ENCODE results near the gene GNS.
"Not testable (repeated sequence)": the region's sequence is repeated elsewhere in the genome, so short reads cannot be mapped to it uniquely, and the experiment has no call there.

GNS gene

DNA sequence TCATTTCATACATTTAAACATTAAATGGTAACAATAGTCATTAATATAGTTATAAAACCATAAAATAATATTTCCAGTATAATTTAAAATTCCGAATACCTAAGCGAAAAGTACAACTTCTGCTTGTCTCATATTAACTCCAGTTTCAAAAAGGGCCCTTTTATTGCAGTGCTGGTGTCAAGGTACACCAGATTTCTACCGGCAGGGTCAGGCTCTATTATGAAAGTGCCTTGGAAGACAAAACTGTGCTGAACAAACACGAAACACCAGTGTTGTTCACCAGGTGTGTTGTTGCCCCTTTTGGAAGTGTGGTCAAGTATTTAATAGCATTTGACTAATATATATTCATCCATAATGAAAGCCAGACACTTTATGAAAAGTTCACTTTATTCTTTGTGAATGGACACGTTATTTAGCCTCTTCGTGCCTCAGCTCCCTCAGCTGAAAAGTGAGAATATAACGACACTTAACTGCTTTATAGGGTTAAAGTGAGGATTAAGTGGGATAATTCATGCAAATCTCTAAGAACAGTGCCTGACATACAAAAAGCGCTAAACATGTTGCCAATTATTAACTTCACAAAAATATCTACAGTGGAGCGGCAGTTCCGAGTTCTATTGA lies 20.3 kb upstream of the GNS start:
- DNase-seq (ENCODE audit: low read depth): no peak

DNA sequence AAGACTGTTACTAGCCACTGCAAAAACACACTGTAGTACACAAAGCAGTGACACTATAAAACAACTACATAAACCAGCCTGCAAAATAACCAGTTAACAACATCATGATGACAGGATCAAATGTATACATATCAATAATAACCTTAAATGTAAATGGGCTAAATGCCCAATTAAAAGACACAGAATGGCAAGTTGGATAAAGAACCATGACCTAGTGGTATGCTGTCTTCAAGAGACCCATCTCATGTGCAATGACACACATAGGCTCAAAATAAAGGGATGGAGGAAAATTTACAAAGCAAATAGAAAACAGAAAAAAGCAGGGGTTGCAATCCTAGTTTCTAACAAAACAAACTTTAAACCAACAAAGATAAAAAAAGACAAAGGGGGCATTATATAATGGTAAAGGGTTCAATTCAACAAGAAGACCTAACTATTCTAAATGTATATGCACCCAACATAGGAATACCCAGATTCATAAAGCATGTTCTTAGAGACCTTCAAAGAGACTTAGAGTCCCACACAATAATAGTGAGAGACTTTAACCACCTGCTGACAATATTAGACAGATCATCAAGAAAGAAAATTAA lies 16.0 kb upstream of the GNS start:
- DNase-seq (ENCODE audit: low read depth): not testable (repeated sequence)

DNA sequence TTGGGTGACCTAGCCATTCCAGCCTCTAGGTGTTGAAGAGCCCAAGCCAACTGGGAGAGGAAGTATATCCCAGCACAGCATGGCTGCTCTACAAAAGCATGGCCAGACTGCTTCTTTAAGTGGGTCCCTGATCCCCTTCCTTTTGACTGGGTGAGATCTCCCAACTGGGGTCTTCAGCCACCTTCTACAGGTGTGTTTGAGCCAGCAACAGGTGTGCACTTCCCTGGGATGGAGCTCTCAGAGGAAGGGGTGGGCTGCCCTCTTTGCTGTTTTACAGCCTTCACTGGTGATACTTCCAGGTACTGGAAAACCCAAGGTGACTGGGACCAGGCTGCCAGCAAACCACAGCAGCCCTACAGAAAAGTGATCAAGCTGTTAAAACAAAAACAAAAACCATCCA lies 14.2 kb upstream of the GNS start:
- no peak for DNase-seq (ENCODE audit: low read depth)

DNA sequence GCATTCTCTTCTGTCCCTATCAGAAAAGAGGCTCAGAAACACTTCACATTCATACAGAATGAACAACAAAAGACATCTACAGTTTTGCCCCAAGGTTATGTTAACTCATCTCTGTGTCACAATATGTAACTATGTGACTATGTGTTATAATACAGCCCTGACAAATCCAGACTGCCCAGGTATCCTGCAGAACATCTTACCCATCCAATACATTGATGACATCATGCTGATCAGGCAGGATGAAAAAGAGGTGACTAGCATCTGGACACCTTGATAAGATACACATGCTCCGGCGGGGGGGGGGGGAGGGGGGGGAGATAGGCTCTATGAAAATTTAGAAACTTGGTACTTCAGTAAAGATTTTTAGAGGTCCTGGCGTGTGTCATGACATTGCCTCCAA lies 8.3 kb upstream of the GNS start:
- DNase-seq (ENCODE audit: low read depth): no peak

DNA sequence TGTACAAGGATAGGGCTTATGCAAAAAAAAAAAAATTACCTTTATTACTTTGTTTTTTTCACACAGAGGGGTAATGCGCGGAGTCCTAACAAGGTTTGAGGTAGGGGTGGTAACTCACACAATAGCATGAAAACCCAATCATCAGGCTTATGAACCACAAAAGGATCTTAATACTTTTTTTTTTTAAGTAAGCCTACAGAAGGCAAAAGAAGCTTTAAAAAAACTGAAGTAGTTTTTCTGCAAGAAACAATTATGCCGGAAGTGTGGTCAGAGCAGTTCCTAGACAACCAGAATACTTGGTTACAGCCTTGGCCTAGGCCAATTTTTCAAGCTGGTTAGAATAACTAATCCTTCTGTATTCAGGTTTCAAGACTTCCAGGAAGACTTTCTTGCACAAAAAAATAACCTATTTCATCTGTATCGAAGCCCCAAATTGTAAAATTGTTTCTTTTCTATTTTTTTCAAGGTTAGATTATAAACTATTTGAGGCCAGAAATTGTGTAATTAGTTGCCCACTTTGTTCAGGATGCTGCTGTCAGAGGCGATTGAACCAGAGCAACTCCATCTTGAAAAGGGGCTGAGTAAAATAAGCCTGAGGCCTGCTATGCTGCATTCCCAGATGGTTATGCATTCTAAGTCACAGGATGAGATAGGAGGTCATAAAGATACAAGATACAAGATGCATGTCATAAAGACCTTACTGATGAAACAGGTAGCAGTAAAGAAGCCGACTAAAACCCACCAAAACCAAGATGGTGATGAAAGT lies 1.8 kb upstream of the GNS start:
- no peak for DNase-seq (ENCODE audit: low read depth)

DNA sequence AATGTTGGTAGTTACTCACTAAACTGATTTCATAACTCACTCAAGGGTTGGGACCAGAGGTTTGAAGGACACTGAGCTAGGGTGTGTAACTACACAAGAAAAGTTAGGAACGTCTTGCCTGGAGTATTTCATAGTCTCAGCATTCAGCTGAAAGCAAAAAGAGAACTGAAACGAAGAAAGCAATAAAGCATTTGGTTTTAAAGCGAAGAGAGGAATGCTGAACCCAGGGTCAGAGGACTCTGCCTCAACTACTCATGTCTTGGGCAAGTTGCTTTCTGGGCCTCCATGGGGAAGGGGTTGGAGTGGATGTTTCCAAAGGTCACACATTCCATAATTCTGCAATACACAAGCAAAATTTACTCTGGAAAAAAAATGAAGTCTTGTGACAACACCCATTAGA lies 1.4 kb downstream of the GNS start:
- DNase-seq (ENCODE audit: low read depth): no peak

DNA sequence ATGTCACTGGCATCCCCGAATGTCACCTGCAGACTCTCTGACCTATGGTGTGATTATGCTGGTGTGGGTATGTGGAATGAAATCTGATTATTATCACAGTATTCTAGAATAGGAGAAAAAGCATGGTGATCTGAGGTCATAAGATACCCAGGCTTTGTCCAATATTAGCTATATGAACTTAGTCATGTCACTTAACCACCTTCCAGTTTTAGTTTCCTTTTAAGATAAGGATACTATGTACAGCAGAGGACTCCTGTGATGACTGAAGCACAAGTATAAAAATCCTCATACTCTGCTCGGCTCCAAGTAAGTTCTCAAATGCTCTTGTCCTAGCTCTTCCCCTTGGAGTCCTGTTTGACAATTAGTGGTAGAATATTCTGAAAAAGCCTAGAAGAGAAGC lies 2.8 kb downstream of the GNS start:
- DNase-seq (ENCODE audit: low read depth): no peak

DNA sequence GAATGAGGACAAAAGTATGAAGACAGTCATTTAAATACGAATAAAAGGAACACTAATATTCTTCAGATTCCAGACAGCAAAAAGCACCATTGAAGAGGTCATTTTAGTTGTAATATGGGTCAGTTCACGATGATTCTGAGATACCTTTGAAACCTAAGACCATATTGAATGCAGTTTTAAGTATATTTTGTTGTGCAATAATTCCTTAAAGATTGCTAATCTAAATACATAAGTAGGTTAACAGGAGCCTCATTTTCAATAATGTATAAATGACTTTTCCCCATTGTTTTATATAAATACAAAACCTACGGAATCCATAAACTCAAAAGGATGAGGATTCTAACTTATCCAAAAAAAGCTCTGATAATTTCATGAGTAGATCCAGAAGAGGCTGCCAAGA lies 5.8 kb downstream of the GNS start:
- DNase-seq (ENCODE audit: low read depth): no peak

DNA sequence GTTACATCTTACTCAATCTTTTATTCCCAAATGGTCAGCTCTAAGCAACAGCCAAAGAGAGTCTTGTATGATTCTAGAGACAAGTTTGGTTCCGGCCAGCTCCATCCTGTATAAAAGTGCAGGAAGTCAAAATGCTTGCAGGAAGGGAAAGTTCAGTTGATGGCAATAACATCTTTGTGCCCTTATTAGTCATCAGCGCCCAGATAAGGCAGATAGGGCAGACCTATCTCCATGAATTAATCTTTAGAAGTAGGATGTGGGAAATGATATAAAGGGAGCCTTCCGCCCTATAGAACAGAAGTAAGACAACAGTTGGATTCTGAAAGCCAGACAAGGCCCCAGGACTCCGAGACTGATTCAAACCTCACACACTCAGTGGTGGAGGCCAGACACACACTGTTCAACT lies 6.4 kb downstream of the GNS start:
- DNase-seq (ENCODE audit: low read depth): no peak

DNA sequence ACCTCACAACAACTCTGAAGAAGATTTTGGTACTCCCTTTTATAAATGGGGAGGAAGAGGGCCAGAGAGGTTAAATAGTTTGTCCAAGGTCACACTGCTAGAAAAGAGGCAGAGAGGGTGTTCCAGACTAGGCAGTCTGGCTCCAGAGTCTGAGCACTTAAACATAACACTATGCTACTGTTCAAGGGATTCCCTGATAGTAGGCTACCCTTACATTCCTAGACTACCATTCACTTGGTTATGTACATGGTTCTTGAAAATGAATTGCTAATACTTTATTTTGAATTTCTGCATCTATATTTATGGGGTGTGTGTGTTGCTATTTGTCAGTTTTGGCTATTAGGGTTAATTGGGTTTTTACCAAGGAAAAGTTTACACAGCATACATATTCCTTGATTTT lies 7.2 kb downstream of the GNS start:
- no peak for DNase-seq (ENCODE audit: low read depth)

DNA sequence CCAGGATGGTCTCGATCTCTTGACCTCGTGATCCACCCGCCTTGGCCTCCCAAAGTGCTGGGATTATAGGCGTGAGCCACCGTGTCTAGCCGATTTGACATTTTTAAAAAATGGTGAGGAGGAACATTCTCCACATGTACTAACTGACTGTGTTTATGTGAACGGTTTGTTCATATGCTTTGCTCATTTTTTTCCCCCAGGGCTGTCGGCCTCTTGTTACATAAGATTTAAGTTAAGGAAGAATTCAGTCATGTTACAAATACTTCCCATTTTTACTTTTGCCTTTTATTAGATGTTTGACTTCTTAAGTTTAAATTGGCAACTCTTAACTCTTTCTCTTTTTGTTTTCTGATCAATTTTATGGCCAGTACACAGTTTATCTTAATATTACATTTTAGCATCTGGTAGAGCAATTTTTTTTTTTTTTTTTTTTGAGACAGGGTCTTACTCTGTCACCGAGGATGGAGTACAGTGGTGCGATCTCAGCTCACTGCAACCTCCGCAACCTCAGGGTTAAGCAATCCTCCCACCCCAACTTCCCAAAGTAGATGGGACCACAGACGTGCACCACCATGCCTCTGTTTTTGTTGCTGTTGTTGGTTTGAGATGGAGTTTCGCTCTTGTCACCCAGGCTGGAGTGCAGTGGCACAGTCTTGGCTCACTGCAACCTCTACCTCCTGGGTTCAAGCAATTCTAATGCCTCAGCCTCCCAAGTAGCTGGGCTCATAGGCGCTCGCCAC lies 9.6 kb downstream of the GNS start:
- no peak for DNase-seq (ENCODE audit: low read depth)

DNA sequence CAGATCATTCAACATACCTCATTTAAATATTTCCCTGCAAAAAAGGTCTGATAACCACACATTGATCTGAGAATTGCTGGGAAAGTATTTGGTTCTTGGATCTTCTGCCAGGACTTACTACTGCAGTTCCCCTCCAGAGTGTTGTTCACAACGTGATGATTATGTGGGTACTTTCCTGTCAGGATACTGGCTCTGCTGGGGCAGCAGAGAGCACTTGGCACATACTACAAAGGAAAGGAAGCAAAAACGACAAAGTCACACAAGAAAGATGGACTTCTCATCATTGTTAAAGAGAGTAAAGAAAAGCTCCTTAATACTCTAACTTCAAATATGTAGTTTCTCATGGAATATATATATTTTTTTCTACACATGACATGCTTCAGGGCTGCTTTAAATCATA lies 11.5 kb downstream of the GNS start:
- DNase-seq (ENCODE audit: low read depth): no peak

DNA sequence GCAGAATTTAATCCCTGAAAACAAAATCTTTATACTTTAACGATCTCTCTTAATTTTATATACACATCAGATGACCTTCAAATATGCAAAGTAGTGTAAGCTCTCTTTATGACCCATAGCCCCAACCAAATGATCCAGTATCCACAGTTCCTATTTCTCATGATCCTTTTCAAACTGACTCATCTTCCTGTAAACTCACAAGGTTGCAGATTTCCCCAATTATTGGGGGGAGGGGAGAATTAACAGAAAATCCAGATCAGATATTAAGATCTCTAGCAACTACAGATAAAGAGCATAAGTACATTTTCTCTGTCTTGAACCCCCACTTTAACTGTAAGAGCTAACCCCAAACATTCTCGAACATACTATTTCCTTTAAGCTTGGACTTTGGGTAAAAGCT lies 12.5 kb downstream of the GNS start:
- no peak for DNase-seq (ENCODE audit: low read depth)

DNA sequence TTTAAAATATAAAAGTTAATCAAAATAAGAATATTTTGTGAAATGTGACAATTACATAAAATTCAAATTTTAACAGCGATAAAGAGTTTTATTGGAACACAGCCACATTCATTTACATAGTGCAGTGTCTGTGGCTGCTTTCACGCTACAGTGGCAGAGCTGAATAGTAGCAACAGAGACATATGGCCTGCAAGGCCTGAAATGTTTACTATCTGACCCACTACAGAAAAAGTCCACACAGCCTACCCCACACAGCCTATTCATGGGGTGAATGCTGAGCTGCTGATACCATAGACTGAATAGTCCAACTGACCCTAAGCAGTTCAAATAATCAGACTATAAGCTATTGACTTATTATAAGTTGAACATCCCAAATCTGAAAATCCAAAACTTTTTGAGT lies 13.2 kb downstream of the GNS start:
- no peak for DNase-seq (ENCODE audit: low read depth)

DNA sequence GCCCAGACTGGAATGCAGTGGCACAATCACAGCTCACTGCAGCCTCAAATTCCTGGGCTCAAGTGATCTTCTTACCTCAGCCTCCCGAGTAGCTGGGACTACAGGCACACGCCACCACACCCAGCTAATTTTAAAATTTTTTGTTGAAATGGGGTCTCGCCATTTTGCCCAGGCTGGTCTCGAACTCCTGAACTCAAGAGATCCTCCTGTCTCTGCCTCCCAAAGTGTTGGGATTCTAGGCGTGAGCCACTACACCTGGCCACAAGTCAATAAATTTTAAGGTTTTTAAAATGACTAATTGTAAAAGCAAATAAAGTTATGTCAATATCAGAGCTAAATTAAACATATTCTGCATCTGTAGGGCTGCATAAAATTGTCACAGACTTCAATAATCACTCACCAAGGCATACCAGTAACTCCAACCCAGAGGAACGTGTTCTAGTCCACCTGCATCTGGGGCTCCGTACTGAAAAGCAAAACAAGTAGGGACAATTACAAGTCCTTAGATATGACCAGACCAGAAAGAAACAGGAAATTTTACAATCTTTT lies 13.9 kb downstream of the GNS start:
- DNase-seq (ENCODE audit: low read depth): no peak

DNA sequence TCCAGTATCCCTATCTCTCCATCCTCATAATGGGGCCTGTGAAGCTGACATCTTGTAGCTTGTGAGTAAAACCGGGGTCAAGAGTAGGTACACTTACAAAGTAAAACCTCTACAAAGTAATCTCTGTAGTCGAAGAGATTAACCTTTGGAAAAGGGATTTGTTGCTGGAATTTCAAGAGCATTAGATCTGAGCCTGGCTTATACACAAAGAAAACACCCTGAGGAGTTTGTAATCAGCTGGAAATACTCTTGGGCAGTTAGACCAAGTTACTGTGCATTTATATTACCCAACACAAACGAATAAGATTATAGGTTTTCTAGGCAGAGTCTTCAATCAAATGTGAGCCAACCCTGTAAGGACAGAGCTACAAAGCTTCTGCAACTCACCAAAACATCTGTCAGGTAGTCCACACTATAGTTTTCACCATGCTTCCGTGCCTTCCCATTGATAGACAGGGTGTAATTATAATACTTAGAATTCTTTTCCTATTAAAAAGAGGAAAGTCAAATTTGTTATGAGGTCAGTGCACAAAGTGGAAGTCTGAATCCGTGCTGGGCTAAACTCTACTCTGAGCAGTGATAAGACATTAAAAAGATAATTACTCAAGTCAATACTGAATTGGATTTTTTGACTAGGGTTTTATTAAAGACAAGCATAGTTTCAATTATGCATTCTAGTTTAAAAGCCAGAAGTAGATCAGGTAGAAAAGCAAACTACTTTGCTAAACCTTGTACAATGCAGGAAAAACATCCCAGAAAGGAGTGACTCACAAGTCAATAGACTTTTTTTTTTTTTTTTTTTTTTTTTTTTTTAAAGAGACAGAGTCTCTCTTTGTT lies 14.6 kb downstream of the GNS start:
- DNase-seq (ENCODE audit: low read depth): no peak

DNA sequence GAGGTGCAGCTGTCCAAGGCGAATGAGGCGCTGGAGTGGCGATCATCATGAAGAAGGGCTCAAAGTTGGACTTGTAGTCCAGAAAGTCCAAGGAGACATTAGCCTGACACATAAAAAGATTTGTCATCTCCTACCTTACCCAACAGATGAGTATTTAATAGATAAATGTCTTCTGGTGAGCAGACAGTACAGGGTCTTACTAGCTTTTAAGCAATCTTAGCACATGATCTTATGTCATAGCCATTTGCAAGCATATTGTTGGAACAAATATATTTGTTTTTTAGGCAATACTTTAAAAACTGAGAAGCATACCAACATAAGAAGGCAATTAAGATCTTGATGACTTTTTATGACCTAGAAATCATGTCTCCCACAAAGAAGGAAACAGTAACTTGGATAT lies 16.0 kb downstream of the GNS start:
- no peak for DNase-seq (ENCODE audit: low read depth)

DNA sequence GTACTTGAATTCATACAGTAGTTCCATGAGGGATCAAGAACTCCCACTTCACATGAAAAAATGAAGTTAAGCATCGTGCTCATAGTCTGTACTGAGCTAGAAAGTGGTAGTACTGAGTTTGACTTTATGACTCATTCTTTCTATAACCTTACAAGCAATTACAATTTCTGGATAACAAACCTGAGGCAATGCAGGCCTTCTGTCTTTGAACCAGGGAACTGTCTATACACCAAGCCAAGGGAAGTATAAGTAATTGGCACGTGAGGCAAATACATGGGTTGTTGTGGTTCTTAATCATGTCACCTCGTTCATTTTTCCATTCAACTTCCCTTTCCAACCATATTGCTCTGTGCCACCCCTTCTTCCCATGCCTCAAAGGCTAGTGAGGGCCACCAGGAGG lies 16.8 kb downstream of the GNS start:
- DNase-seq (ENCODE audit: low read depth): no peak

DNA sequence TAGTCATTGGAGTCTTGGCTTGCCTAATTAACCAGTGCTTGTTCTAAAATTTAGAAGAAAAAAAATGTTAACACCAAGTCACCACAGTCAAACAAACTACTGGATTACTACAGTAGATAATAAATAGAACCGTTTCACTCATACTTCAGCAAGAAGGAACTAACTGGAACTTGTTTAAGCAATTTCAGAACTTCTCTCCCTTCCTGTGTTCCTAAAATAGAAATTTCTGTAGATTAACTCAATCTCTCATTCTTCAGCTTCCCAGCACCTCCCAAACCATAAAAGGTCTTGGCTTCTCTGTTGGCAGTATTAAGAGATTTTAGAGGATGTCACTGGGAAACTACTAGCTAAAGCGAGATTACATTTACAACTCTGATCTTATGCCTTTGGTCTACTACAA lies 18.6 kb downstream of the GNS start:
- DNase-seq (ENCODE audit: low read depth): no peak

DNA sequence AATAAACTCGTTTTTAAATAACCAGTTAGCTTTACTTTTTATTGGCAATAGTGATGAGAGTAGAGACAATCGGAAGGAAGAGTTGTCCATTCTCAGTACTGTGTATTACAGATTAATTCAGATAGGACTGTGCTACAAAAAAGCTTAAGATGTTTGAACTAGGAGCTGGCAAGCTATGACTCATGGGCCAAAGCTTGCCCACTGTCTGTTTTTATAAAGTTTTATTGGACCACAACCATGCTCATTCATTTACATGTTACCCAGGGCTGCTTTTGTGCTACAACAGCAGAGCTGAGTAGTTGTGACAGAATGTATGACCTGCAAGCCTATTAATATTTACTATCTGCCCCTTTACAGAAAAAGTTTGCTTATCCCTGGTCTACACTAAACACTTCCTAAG lies 19.4 kb downstream of the GNS start:
- DNase-seq (ENCODE audit: low read depth): no peak

DNA sequence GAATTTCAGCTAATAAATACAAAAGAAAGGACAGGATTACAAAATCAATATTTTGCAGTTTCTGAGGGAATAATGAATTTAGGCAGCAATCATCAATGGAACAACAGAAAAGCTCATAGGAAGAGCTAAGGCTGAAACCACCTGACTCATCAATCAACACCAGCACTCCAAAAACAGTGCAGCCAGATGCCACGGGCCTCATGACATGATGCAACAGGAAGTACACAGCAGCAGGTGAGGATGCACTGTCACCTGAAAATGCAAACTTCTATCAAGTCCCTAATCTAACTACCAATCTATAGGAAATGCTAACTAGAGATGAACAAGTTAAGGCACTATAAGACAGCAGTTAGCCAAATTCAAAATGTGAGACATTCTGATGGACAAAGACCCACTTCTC lies 21.7 kb downstream of the GNS start:
- DNase-seq (ENCODE audit: low read depth): no peak

DNA sequence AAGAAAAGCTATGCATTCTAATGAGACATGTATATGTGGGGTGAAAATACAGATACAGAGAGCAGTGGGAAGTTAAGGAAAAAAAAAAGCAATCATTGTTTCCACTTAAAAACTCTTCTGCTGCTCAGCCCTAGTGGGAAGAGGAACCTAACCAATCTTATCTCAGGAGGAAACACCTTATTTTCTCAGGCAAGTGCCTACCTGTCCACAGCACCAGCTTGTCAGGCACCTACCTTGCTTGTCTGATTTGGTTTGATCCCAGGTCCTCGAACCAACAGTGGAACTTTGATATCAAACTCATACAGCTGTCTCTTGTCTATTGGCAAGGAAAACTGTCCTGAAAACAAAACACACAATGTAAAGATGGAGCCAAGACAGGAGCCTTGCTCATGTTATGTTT lies 22.4 kb downstream of the GNS start:
- DNase-seq (ENCODE audit: low read depth): no peak

Data from activated T-cell treated with anti-CD3 and anti-CD28 coated beads for 1 hour (primary cell).